Suprapubic skin (tissue), 4 donors: Measurements from ENCODE around the gene CHST12.

Source experiments
- CTCF ChIP-seq, 2 donors: fragments of 200-600 bp in 1 of 2; fragments of 450-650 bp in 1 of 2; sonication (generic) in 1 of 2; IDR thresholded peaks; one replicate each; pipeline ENCODE4 v1.5.1; 2016 to 2019; ENCODE audit warnings: antibody characterized with exemption in 2 of 2, mild to moderate bottlenecking in 1 of 2, moderate library complexity in 1 of 2
- EP300 ChIP-seq: sonication (generic); formaldehyde crosslinking; IDR thresholded peaks from one replicate; pipeline ENCODE4 v1.6.1; 2017; ENCODE audit warnings: antibody characterized with exemption
- POLR2A ChIP-seq, 2 donors: fragments of 450-650 bp; IDR thresholded peaks; one replicate each; pipeline ENCODE4 v1.6.1; 2017; ENCODE audit warnings: antibody characterized with exemption in 2 of 2, mild to moderate bottlenecking in 2 of 2, moderate library complexity in 2 of 2
- POLR2AphosphoS5 ChIP-seq, 3 donors: sonication (generic); formaldehyde crosslinking; IDR thresholded peaks; one replicate each; pipeline ENCODE4 v1.6.1; 2017; ENCODE audit warnings: antibody characterized with exemption in 3 of 3

- TF ChIP-seq CTCF (IDR thresholded peaks at IDR 0.05) (no peak), POLR2AphosphoS5 (IDR thresholded peaks at IDR 0.05) (no peak), EP300 (no peak), POLR2A (IDR thresholded peaks at IDR 0.05) (no peak)
Measured at GRCh38 chr7:2412587-2413201, 9.3 kb downstream of the CHST12 start.
